Stimulated activated CD8-positive, alpha-beta memory T cell treated with anti-CD3 and anti-CD28 coated beads, Interleukin-12 subunit alpha, Interleukin-12 subunit beta, amount 100 ng/mL, for 1 hour (primary cell): ENCODE results near the gene FBXO46.

ENCODE experiments used
- DNase-seq: peaks from one replicate; pipeline ENCODE4 v3.0.0-alpha.2; 2020; ENCODE audit warnings: low read depth

FBXO46 gene

GRCh38 chr19:45682908-45683307 lies 47.8 kb downstream of the FBXO46 start:
- DNase-seq = no peak

DNA sequence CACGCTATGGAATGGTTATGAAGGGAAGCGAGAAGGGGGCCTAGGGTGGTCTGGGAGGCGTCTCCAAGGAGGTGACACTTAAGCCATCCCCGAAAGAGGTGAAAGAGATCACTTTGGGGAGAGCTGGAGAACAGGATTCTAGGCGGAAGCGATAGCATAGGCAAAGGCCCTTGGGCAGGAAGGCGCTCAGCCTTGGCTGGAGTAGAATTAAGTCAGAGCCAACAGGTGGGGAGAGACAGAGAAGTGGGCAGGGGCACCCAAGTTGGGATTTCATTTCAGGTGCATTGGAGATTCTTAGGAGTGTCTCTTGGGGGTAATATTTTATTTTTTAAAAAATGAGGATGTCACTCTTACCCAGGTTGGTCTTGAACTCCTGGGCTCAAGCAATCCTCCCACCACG lies 48.6 kb downstream of the FBXO46 start:
- no peak for DNase-seq

DNA sequence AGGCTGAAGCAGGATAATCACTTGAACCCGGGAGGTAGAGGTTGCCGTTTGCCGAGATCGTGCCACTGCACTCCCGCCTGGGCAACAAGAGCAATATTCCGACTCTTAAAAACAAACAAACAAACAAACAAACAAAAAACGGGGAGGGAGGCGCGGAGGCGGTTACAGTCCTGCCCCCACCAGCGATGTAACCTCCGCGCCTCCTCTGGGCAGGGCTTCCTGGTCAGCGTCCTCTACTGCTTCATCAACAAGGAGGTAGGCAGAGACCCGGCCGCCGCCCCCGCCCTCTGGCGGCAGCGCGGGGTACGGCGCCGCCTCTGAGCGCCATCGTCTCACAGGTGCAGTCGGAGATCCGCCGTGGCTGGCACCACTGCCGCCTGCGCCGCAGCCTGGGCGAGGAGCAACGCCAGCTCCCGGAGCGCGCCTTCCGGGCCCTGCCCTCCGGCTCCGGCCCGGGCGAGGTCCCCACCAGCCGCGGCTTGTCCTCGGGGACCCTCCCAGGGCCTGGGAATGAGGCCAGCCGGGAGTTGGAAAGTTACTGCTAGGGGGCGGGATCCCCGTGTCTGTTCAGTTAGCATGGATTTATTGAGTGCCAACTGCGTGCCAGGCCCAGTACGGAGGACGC lies 49.2 kb downstream of the FBXO46 start:
- peak; percentile 75 for DNase-seq

DNA sequence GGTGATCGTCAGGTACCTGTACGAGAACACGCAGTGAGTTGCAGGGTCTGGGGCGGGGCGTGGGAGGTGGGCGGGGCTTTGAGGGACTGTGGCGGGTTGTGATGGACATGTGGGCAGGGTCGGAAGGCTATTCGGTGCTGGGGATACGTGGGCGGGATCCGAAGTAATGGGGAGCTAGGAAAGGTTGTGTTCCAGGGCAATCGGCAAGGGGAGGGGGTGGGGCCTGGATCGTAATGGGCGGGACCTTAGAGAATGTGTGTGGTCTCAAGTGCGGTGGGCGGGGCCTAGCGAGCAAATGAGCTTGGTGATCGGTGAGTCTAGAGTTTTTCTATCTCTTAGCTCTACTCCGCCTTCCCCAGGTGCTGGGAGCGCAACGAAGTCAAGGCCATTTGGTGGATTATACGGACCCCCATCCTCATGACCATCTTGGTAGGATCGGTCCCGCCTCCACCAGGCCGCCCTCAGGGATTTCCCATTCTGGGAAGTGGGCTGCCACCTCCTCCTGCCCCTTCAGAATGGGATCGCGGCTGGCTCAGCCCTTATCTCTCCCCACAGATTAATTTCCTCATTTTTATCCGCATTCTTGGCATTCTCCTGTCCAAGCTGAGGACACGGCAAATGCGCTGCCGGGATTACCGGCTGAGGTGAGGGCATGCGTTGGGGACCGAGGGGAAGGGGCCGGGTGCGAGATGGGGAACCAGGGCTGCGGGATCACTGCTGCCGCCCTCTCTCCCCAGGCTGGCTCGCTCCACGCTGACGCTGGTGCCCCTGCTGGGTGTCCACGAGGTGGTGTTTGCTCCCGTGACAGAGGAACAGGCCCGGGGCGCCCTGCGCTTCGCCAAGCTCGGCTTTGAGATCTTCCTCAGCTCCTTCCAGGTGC lies 53.1 kb downstream of the FBXO46 start:
- DNase-seq = peak; percentile 62

DNA sequence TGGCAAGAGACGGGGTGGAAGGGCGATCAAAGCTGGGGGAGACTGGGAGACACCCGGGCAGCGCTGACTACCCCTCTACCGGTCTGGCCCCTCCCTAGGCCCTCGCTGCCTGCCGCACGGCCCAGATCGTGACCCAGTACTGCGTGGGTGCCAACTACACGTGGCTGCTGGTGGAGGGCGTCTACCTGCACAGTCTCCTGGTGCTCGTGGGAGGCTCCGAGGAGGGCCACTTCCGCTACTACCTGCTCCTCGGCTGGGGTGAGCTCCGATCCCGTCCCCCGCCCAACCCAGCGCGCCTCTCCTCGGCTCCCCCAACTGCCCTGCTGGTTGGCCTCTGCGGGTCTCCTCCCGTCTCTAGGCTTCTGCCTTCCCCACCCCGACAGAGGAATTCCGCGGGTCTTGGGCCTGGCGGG lies 53.8 kb downstream of the FBXO46 start:
- DNase-seq = peak; percentile 33

DNA sequence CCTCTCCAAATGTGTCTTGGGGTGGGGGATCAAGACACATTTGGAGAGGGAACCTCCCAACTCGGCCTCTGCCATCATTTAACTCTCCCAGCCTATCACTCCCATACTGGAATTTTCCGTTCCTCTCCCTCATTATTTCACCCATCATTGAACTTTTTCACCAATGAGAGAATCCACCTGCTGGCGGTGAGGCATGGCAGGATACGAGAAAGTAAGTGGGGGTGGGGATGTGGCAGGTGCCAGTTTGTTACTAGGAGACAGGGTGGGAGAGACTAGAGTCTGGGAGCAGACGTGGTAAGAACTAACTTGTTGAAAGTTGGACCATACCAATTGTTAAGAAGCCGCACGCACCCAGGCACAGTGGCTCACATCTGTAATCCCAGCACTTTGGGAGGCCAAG lies 55.8 kb downstream of the FBXO46 start:
- no peak for DNase-seq

GRCh38 chr19:45670670-45671453 lies 59.8 kb downstream of the FBXO46 start:
- DNase-seq = no peak

- no peak for DNase-seq
Observed at GRCh38 chr19:45668342-45668871, 62.3 kb downstream of the FBXO46 start.

- DNase-seq = peak; percentile 36
Observed at GRCh38 chr19:45667620-45668341, 62.9 kb downstream of the FBXO46 start, which contains the start of gene GIPR. Gene GIPR (plus strand): TSS chr19:45668221. CDS start chr19:45669521, 1,300 bp downstream.

DNA sequence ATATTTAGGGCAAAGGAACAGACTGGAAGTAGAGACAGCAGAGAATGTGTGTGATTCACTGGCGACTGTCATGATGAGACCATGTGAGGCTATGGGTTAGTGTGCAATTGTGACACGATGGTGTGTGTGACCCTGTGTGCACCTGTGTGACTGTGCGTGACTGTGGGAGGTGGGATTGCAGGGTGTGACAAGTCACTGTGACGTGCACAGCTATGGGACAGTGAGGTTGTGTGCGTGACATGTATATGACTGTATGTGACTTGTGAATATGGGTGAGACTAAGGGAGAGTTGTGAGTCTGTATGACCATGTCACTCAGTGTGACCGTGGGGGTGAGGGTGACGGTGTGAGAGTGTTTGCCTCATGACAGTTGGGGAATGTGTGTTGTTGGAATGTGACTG lies 66.1 kb downstream of the FBXO46 start:
- no peak for DNase-seq

DNA sequence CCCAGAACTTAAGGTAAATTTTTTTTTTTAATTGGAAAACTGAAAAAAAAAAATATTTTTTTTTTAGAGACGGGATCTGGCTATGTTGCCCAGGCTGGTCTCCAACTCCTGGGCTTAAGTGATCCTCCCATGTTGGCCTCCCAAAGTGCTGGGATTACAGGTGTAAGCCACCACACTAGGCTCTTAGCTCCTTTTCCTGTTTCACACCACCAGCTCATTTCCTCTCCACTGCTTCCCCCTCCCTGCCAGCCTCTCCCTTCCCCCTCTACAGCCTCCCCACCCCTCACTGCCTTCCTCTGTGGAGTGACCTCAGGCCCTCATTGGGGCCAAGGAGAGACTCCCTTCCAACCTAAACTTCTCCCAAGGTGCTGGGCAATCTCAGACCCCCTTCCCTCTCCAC lies 66.9 kb downstream of the FBXO46 start:
- DNase-seq = no peak

GRCh38 chr19:45660636-45661035 lies 70.1 kb downstream of the FBXO46 start:
- DNase-seq = no peak
